ENCODE results near the gene COX7A1. TPM values are rescaled to one million over a fixed set of nuclear protein-coding genes. Genes with fewer than 3 reads are reported as not detected.

The COX7A1 gene
- polyA plus RNA-seq, 3 donors: 25.9 to 132 (median 119) TPM

GRCh38 chr19:36116344-36116637 lies 36.0 kb downstream of the COX7A1 start:
- no peak overlapping the region for H3K27ac ChIP-seq (ENCODE audit: low read depth, low read length)
- 94 to 100% (median 97%) methylated on average over 1 of the region's 1 CpG for WGBS, 3 donors

- WGBS, 3 donors: 5 to 7% (median 5%) methylated on average over 48 to 59 of the region's 59 CpGs
- H3K27ac ChIP-seq (ENCODE audit: low read depth, low read length): peak within 1 kb of the TSS; percentile 13
These were observed 36.5 kb downstream of the COX7A1 start, which contains the start of gene TBCB for GRCh38 chr19:36115453-36116343. Gene TBCB (plus strand): TSS chr19:36115468. CDS start chr19:36115561, 93 bp downstream.

- peak within 1 kb of the TSS; percentile 13 for H3K27ac ChIP-seq (ENCODE audit: low read depth, low read length)
- 0% methylated on average over 60 of the region's 60 CpGs for whole genome bisulfite sequencing, 3 donors
These were observed 37.4 kb downstream of the COX7A1 start, which contains the start of gene POLR2I for GRCh38 chr19:36114721-36115452. Gene POLR2I (minus strand): TSS chr19:36114875. CDS start chr19:36114856, 19 bp downstream.

- H3K27ac ChIP-seq (ENCODE audit: low read depth, low read length): peak overlapping the region; percentile 13
- WGBS, 3 donors: 3 to 12% (median 10%) methylated on average over 48 of the region's 48 CpGs
These were observed 38.1 kb downstream of the COX7A1 start for GRCh38 chr19:36113894-36114720.

GRCh38 chr19:36113425-36113824 lies 38.8 kb downstream of the COX7A1 start:
- no peak overlapping the region for H3K27ac ChIP-seq (ENCODE audit: low read depth, low read length)
- 85 to 91% (median 89%) methylated on average over 34 of the region's 34 CpGs for WGBS, 3 donors

- 96 to 98% (median 96%) methylated on average over 10 of the region's 10 CpGs for WGBS, 3 donors
- H3K27ac ChIP-seq (ENCODE audit: low read depth, low read length): no peak overlapping the region
These were observed 39.6 kb downstream of the COX7A1 start for GRCh38 chr19:36112678-36113077.

- no peak overlapping the region for H3K27ac ChIP-seq (ENCODE audit: low read depth, low read length)
- 79 to 86% (median 85%) methylated on average over 11 to 13 of the region's 13 CpGs for WGBS, 3 donors
These were observed 41.1 kb downstream of the COX7A1 start for GRCh38 chr19:36111200-36111539.

- 38 to 92% methylated on average over 1 of the region's 1 CpG; no CpG with 5 or more reads in 1 of the 3 donors for WGBS, 3 donors
- H3K27ac ChIP-seq (ENCODE audit: low read depth, low read length): no peak within 1 kb of the TSS
These were observed 41.6 kb downstream of the COX7A1 start, which contains the start of gene OVOL3 for GRCh38 chr19:36110487-36111199. Gene OVOL3 (plus strand): TSS chr19:36111143. CDS start chr19:36111203, 60 bp downstream.

- 96 to 97% (median 97%) methylated on average over 3 of the region's 3 CpGs for WGBS, 3 donors
- H3K27ac ChIP-seq (ENCODE audit: low read depth, low read length): no peak overlapping the region
These were observed 43.6 kb downstream of the COX7A1 start for GRCh38 chr19:36108684-36109083.

- WGBS, 3 donors: 89 to 95% (median 92%) methylated on average over 5 of the region's 5 CpGs
- H3K27ac ChIP-seq (ENCODE audit: low read depth, low read length): no peak overlapping the region
These were observed 45.3 kb downstream of the COX7A1 start for GRCh38 chr19:36106991-36107390.

- no peak overlapping the region for H3K27ac ChIP-seq (ENCODE audit: low read depth, low read length)
- WGBS, 3 donors: 90 to 93% (median 91%) methylated on average over 6 of the region's 6 CpGs
These were observed 45.8 kb downstream of the COX7A1 start for GRCh38 chr19:36106441-36106840.

- 91 to 92% (median 92%) methylated on average over 12 of the region's 12 CpGs for WGBS, 3 donors
- H3K27ac ChIP-seq (ENCODE audit: low read depth, low read length): no peak overlapping the region
These were observed 48.2 kb downstream of the COX7A1 start for GRCh38 chr19:36103842-36104552.

GRCh38 chr19:36103040-36103626 lies 49.1 kb downstream of the COX7A1 start:
- H3K27ac ChIP-seq (ENCODE audit: low read depth, low read length): no peak overlapping the region
- WGBS, 3 donors: 90 to 96% (median 94%) methylated on average over 24 of the region's 24 CpGs

- H3K27ac ChIP-seq (ENCODE audit: low read depth, low read length): no peak overlapping the region
- 90 to 95% (median 91%) methylated on average over 27 of the region's 27 CpGs for WGBS, 3 donors
These were observed 50.5 kb downstream of the COX7A1 start for GRCh38 chr19:36101550-36102327.
